K562 treated with DMSO at 1 percent for 48 hours (cell line): ENCODE data around the gene EPHA3. TPM values are rescaled to one million over a fixed set of nuclear protein-coding genes. Genes with fewer than 3 reads are reported as not detected.

Experiments
- total RNA-seq: library from RNA; unstranded; fragments of 300-600 nt; gene quantifications from 2 replicates; pipeline ENCODE4 v1.2.3, GENCODE V29; 2022; ENCODE audit warnings: low replicate concordance; ENCODE audit errors: extremely low read depth

Gene EPHA3
- total RNA-seq, result not detected in 2 replicates

GRCh38 chr3:89107461-89108290 lies at the start of gene EPHA3:
Gene EPHA3, plus strand, starts transcription at chr3:89107621. Its CDS starts 128 bp downstream, at chr3:89107749.

